Measurements from ENCODE around the gene RUVBL2. TPM values are rescaled to one million over a fixed set of nuclear protein-coding genes. Genes with fewer than 3 reads are reported as not detected.

RUVBL2 gene
- total RNA-seq, 1 experiment from 2014 or later = 199 TPM

DNA sequence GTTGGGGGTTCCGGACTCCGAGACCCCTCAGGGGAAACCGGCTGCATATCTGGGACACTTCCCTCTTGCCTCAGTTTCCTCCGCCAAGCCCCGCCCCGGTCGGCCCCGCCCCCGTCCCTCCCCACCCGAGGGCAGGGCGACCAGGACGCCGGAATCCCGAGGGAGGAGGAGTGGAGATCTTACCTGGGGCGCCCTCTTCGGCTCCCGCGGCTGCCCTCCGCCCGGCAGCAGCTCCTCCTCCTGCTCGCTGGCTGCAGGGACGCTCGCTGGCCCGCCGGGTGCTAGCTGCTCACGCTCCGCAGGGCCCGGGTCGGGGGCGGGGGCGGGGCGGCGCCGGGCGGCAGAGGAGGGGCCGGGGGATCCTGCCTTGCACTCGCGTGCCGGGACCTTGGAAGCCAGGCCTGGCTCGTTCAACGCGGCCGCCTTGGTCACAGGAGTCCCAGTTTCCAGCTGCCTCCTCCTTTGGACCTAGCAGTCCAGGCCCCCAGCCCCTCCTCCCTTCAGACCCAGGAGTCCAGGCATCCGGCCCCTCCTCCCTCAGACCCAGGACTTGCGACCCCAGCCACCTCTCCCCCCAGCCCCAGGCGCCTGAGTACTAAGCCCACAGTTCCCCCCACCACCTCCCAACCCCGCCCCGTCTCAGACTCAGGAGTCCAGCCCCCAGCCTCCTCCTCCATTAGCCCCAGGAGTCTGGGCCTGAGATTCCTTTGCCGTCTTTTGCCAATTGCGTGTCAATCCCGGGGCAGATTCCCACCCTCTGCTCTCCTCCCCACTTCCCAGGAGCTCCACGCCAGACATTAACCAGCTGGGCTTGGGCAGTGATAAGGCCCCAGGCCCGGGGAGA is 71.3 kb downstream of the RUVBL2 start, which contains the start of gene NTF4:
Gene NTF4, minus strand, starts transcription at position 51 of the 844 bp plus-strand sequence. CDS start 2,821 bp downstream, outside the sequence.
- H3K27me3 Mint-ChIP-seq (ENCODE audit: unreplicated experiment) = peaks cover 51% of the 10 kb centered on the region
- peak; percentile 66 for DNase-seq
- BruUV-seq (replicated peaks) = no TSS peak
- TF ChIP-seq, protein P1, sequence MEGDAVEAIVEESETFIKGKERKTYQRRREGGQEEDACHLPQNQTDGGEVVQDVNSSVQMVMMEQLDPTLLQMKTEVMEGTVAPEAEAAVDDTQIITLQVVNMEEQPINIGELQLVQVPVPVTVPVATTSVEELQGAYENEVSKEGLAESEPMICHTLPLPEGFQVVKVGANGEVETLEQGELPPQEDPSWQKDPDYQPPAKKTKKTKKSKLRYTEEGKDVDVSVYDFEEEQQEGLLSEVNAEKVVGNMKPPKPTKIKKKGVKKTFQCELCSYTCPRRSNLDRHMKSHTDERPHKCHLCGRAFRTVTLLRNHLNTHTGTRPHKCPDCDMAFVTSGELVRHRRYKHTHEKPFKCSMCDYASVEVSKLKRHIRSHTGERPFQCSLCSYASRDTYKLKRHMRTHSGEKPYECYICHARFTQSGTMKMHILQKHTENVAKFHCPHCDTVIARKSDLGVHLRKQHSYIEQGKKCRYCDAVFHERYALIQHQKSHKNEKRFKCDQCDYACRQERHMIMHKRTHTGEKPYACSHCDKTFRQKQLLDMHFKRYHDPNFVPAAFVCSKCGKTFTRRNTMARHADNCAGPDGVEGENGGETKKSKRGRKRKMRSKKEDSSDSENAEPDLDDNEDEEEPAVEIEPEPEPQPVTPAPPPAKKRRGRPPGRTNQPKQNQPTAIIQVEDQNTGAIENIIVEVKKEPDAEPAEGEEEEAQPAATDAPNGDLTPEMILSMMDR (IDR thresholded peaks at IDR 0.05; ENCODE audit: unreplicated experiment) = no peak
- peaks cover 16% of the 10 kb centered on the region for H3K36me3 Mint-ChIP-seq (ENCODE audit: insufficient read depth, unreplicated experiment)
- H3K27ac Mint-ChIP-seq (ENCODE audit: unreplicated experiment) = no peak within 1 kb of the TSS
- CTCF ChIA-PET = interaction anchor here (0.6 to 1.8 kb wide), 4 partner anchors 8 to 282 kb away, joined by 3 to 10 read pairs (median 8); partner anchors contain the start of genes GYS1 and RUVBL2
- peaks cover 3% of the 10 kb centered on the region for H3K9me3 Mint-ChIP-seq (ENCODE audit: low read depth, unreplicated experiment)
- H3K4me1 Mint-ChIP-seq (ENCODE audit: low read depth, unreplicated experiment) = peaks cover 9% of the 10 kb centered on the region
- H3K4me3 Mint-ChIP-seq (ENCODE audit: low read depth, unreplicated experiment) = peak within 1 kb of the TSS; percentile 29
- intact Hi-C loops (cut with micrococcal nuclease; ENCODE audit: unreplicated experiment) = no loop called here

Small RNAs within 50 kb of the gene (microRNA-seq; reads per million reads assigned to microRNA genes)
- gene MIR6798 = not detected

Other genes starting within 250 kb of the RUVBL2 start
- 0.31 and 0.42 TPM in 2 replicates for gene IZUMO1, start 247.0 kb upstream of the RUVBL2 start, total RNA-seq (2022)
- gene FUT1, start 241.2 kb upstream of the RUVBL2 start, total RNA-seq (2022) = 2.6 and 2.9 TPM in 2 replicates
- not detected in 2 replicates for gene FGF21, start 238.4 kb upstream of the RUVBL2 start, total RNA-seq (2022)
- 84.4 and 91.0 TPM in 2 replicates for gene BCAT2, start 182.9 kb upstream of the RUVBL2 start, total RNA-seq (2022)
- 2.6 and 5.7 TPM in 2 replicates for gene HSD17B14, start 157.4 kb upstream of the RUVBL2 start, total RNA-seq (2022)
- gene PLEKHA4, start 125.3 kb upstream of the RUVBL2 start, total RNA-seq (2022) = 57.6 and 72.2 TPM in 2 replicates
- 118 TPM in 2 replicates for gene PPP1R15A, start 121.5 kb upstream of the RUVBL2 start, total RNA-seq (2022)
- gene TULP2, start 95.1 kb upstream of the RUVBL2 start, total RNA-seq (2022) = not detected in 2 replicates
- gene NUCB1, start 93.6 kb upstream of the RUVBL2 start, total RNA-seq (2022) = 162 and 173 TPM in 2 replicates
- gene DHDH, start 60.2 kb upstream of the RUVBL2 start, total RNA-seq (2022) = 2.1 and 5.3 TPM in 2 replicates
- gene BAX, start 39.0 kb upstream of the RUVBL2 start, total RNA-seq (2022) = 141 and 147 TPM in 2 replicates
- gene FTL, start 28.6 kb upstream of the RUVBL2 start, total RNA-seq (2022) = 1,459 and 1,979 TPM in 2 replicates
- 59.6 and 64.7 TPM in 2 replicates for gene GYS1, start 578 bp upstream of the RUVBL2 start, total RNA-seq (2022)
- 1.1 TPM in 1 of 2 replicates, not detected in the other for gene LHB, start 23.2 kb downstream of the RUVBL2 start, total RNA-seq (2022)
- gene CGB3, start 30.4 kb downstream of the RUVBL2 start, total RNA-seq (2022) = 1.1 TPM in 1 of 2 replicates, not detected in the other
- 0.52 TPM in 1 of 2 replicates, not detected in the other for gene CGB2, start 38.0 kb downstream of the RUVBL2 start, total RNA-seq (2022)
- not detected in 2 replicates for gene CGB1, start 43.0 kb downstream of the RUVBL2 start, total RNA-seq (2022)
- gene CGB5, start 50.0 kb downstream of the RUVBL2 start, total RNA-seq (2022) = 2.6 and 3.3 TPM in 2 replicates
- 0.54 and 0.56 TPM in 2 replicates for gene CGB8, start 55.2 kb downstream of the RUVBL2 start, total RNA-seq (2022)
- 0.66 and 1.0 TPM in 2 replicates for gene CGB7, start 63.9 kb downstream of the RUVBL2 start, total RNA-seq (2022)
- 0.69 and 0.83 TPM in 2 replicates for gene NTF4, start 70.9 kb downstream of the RUVBL2 start, total RNA-seq (2022)
- gene KCNA7, start 78.8 kb downstream of the RUVBL2 start, total RNA-seq (2022) = not detected in 2 replicates
- gene SNRNP70, start 91.6 kb downstream of the RUVBL2 start, total RNA-seq (2022) = 310 and 325 TPM in 2 replicates
- gene LIN7B, start 120.5 kb downstream of the RUVBL2 start, total RNA-seq (2022) = 7.0 and 7.5 TPM in 2 replicates
- 1.9 and 2.0 TPM in 2 replicates for gene C19orf73, start 125.3 kb downstream of the RUVBL2 start, total RNA-seq (2022)
- 4.9 and 6.0 TPM in 2 replicates for gene PPFIA3, start 125.7 kb downstream of the RUVBL2 start, total RNA-seq (2022)
- gene HRC, start 161.5 kb downstream of the RUVBL2 start, total RNA-seq (2022) = not detected in 2 replicates
- 70.0 and 79.9 TPM in 2 replicates for gene TRPM4, start 163.9 kb downstream of the RUVBL2 start, total RNA-seq (2022)

Data from Calu3 (cell line).